HEK293 (cell line): ENCODE results near the gene VCPKMT.

Experiments
- CTCF ChIA-PET: fragments of 350-600 bp; formaldehyde crosslinking; extraction: SDS; loops from one replicate; lab custom pipeline; 2021; ENCODE audit warnings: antibody characterized with exemption; lab: Yijun Ruan, JAX
- POLR2A ChIA-PET: fragments of 300-600 bp; formaldehyde crosslinking; extraction: SDS; loops from one replicate; lab custom pipeline; 2020; ENCODE audit warnings: antibody characterized with exemption, inconsistent platforms; lab: Yijun Ruan, JAX
- H3K27ac ChIP-seq: fragments of 200-500 bp; sonication (Bioruptor generic); 2 replicates; pipeline ENCODE4 v1.5.1; 2014; ENCODE audit warnings: low read depth, low read length, control low read depth, inconsistent platforms; ENCODE audit errors: extremely low read depth
- H3K36me3 ChIP-seq, 2 experiments: fragments of 200-500 bp in 1 of 2; sonication (Bioruptor generic) in 1 of 2; 1 replicate in 1 of 2; 2 replicates in 1 of 2; pipeline ENCODE4 v1.5.1; 2014 to 2017; ENCODE audit warnings: inconsistent platforms in 2 of 2, low read length in 2 of 2; ENCODE audit not compliant: control insufficient read depth in 2 of 2, insufficient read depth in 1 of 2
- H3K4me1 ChIP-seq: fragments of 200-500 bp; sonication (Bioruptor generic); 2 replicates; pipeline ENCODE4 v1.5.1; 2014; ENCODE audit warnings: mild to moderate bottlenecking, low read length, inconsistent platforms; ENCODE audit not compliant: control insufficient read depth, insufficient read depth
- H3K4me3 ChIP-seq: 2 replicates; pipeline ENCODE4 v1.5.1; 2011; ENCODE audit warnings: low read depth, mild to moderate bottlenecking, control low read depth, low read length, moderate library complexity
- H3K9me3 ChIP-seq: fragments of 200-500 bp; sonication (Bioruptor generic); 2 replicates; pipeline ENCODE4 v1.5.1; 2014; ENCODE audit warnings: low read depth, low read length, inconsistent platforms; ENCODE audit not compliant: control insufficient read depth, insufficient read depth
- FEZF1 ChIP-seq: fragments of 450-650 bp; formaldehyde crosslinking; IDR thresholded peaks from 2 replicates; pipeline ENCODE4 v1.5.1; 2016; ENCODE audit warnings: missing biosample characterization, missing genetic modification characterization
- GLI4 ChIP-seq: fragments of 450-650 bp; formaldehyde crosslinking; IDR thresholded peaks from 2 replicates; pipeline ENCODE4 v1.5.1; 2016; ENCODE audit warnings: missing biosample characterization, missing genetic modification characterization
- IKZF3 ChIP-seq: fragments of 450-650 bp; IDR thresholded peaks from 2 replicates; pipeline ENCODE4 v1.5.0; 2018; ENCODE audit warnings: missing biosample characterization, mild to moderate bottlenecking, missing genetic modification characterization, moderate library complexity
- KLF7 ChIP-seq: fragments of 450-650 bp; formaldehyde crosslinking; IDR thresholded peaks from 2 replicates; pipeline ENCODE4 v1.5.1; 2016; ENCODE audit warnings: missing biosample characterization, missing genetic modification characterization, borderline replicate concordance
- SETDB1 ChIP-seq: IDR thresholded peaks from one replicate; pipeline ENCODE4 v1.6.1; 2017; ENCODE audit warnings: mild to moderate bottlenecking, low read length, moderate library complexity, mixed read lengths; ENCODE audit not compliant: insufficient read length
- SP2 ChIP-seq: fragments of 450-650 bp; formaldehyde crosslinking; IDR thresholded peaks from 2 replicates; pipeline ENCODE4 v1.5.1; 2016; ENCODE audit warnings: missing biosample characterization, missing genetic modification characterization
- ZBTB48 ChIP-seq: fragments of 450-650 bp; formaldehyde crosslinking; IDR thresholded peaks from 2 replicates; pipeline ENCODE4 v1.5.1; 2016; ENCODE audit warnings: missing biosample characterization, missing genetic modification characterization
- ZNF19 ChIP-seq: fragments of 450-650 bp; formaldehyde crosslinking; IDR thresholded peaks from 2 replicates; pipeline ENCODE4; 2016; ENCODE audit warnings: missing biosample characterization, missing genetic modification characterization, low read depth
- ZNF521 ChIP-seq: fragments of 450-650 bp; formaldehyde crosslinking; IDR thresholded peaks from 2 replicates; pipeline ENCODE4 v1.5.1; 2017; ENCODE audit warnings: missing biosample characterization, mild to moderate bottlenecking, missing genetic modification characterization
- ZNF560 ChIP-seq: fragments of 450-650 bp; formaldehyde crosslinking; IDR thresholded peaks from 2 replicates; pipeline ENCODE4 v1.5.1; 2017; ENCODE audit warnings: missing biosample characterization, missing genetic modification characterization, borderline replicate concordance
- ZNF571 ChIP-seq: fragments of 450-650 bp; formaldehyde crosslinking; IDR thresholded peaks from 2 replicates; pipeline ENCODE4 v1.5.0; 2017; ENCODE audit warnings: missing biosample characterization, missing genetic modification characterization
- ZNF658 ChIP-seq: fragments of 450-650 bp; formaldehyde crosslinking; IDR thresholded peaks from 2 replicates; pipeline ENCODE4; 2016; ENCODE audit warnings: missing biosample characterization, missing genetic modification characterization
- ZNF692 ChIP-seq: fragments of 450-650 bp; formaldehyde crosslinking; IDR thresholded peaks from 2 replicates; pipeline ENCODE4 v1.5.1; 2016; ENCODE audit warnings: missing biosample characterization, missing genetic modification characterization
- ZSCAN5A ChIP-seq: fragments of 450-650 bp; formaldehyde crosslinking; IDR thresholded peaks from 2 replicates; pipeline ENCODE4 v1.5.1; 2016; ENCODE audit warnings: missing biosample characterization, missing genetic modification characterization
- TF ChIP-seq, protein P1 (sequence below): fragments of 450-650 bp; formaldehyde crosslinking; IDR thresholded peaks from 2 replicates; pipeline ENCODE4 v1.5.0; 2017; ENCODE audit warnings: missing biosample characterization, missing genetic modification characterization, borderline replicate concordance
- TF ChIP-seq, protein P2 (sequence below): fragments of 450-650 bp; formaldehyde crosslinking; IDR thresholded peaks from 2 replicates; pipeline ENCODE4 v1.5.1; 2016; ENCODE audit warnings: missing biosample characterization, missing genetic modification characterization
- TF ChIP-seq, protein P3 (sequence below): fragments of 450-650 bp; formaldehyde crosslinking; conservative IDR thresholded peaks from 2 replicates; pipeline ENCODE4 v1.5.1; 2016; ENCODE audit warnings: low read depth, missing biosample characterization, missing genetic modification characterization
- TF ChIP-seq, protein P4 (sequence below): fragments of 450-650 bp; formaldehyde crosslinking; IDR thresholded peaks from 2 replicates; pipeline ENCODE4 v1.5.1; 2016; ENCODE audit warnings: missing biosample characterization, missing genetic modification characterization

The VCPKMT gene

GRCh38 chr14:50088117-50088515 lies 28.3 kb downstream of the VCPKMT start:
- no peak overlapping the region for H3K27ac ChIP-seq
- CTCF ChIA-PET = interaction anchor here (1.3 to 1.7 kb wide), 2 partner anchors 16 to 226 kb away, joined by 3 to 5 read pairs; no protein-coding TSS in a partner anchor
- POLR2A ChIA-PET = no interaction called here

More at GRCh38 chr14:50088117-50088515, 28.3 kb downstream of the VCPKMT start:
- Histone ChIP-seq H3K4me1 (no peaks in the 10 kb centered on the region), H3K36me3 (peaks cover 0 to 5% of the 10 kb centered on the region in 2 experiments; a peak in 1 of 3 replicates), H3K4me3 (no peak overlapping the region), H3K9me3 (no peaks in the 10 kb centered on the region)
- TF ChIP-seq IKZF3 (tag by site-specific recombination) (no peak), SP2 (tag by site-specific recombination) (no peak), ZNF19 (tag by site-specific recombination) (no peak), ZNF571 (no peak), ZSCAN5A (tag by site-specific recombination) (no peak), ZNF560 (tag by site-specific recombination) (no peak), ZBTB48 (tag by site-specific recombination) (no peak), GLI4 (tag by site-specific recombination) (no peak), SETDB1 (no peak), KLF7 (no peak), ZNF692 (tag by site-specific recombination) (no peak), ZNF658 (no peak), ZNF521 (tag by site-specific recombination) (no peak), FEZF1 (tag by site-specific recombination) (no peak)
- TF ChIP-seq, protein P1, sequence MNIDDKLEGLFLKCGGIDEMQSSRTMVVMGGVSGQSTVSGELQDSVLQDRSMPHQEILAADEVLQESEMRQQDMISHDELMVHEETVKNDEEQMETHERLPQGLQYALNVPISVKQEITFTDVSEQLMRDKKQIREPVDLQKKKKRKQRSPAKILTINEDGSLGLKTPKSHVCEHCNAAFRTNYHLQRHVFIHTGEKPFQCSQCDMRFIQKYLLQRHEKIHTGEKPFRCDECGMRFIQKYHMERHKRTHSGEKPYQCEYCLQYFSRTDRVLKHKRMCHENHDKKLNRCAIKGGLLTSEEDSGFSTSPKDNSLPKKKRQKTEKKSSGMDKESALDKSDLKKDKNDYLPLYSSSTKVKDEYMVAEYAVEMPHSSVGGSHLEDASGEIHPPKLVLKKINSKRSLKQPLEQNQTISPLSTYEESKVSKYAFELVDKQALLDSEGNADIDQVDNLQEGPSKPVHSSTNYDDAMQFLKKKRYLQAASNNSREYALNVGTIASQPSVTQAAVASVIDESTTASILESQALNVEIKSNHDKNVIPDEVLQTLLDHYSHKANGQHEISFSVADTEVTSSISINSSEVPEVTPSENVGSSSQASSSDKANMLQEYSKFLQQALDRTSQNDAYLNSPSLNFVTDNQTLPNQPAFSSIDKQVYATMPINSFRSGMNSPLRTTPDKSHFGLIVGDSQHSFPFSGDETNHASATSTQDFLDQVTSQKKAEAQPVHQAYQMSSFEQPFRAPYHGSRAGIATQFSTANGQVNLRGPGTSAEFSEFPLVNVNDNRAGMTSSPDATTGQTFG (tag by site-specific recombination) = no peak
- TF ChIP-seq, protein P2, sequence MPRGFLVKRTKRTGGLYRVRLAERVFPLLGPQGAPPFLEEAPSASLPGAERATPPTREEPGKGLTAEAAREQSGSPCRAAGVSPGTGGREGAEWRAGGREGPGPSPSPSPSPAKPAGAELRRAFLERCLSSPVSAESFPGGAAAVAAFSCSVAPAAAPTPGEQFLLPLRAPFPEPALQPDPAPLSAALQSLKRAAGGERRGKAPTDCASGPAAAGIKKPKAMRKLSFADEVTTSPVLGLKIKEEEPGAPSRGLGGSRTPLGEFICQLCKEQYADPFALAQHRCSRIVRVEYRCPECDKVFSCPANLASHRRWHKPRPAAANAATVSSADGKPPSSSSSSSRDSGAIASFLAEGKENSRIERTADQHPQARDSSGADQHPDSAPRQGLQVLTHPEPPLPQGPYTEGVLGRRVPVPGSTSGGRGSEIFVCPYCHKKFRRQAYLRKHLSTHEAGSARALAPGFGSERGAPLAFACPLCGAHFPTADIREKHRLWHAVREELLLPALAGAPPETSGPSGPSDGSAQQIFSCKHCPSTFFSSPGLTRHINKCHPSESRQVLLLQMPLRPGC (tag by site-specific recombination) = no peak
- TF ChIP-seq, protein P3, sequence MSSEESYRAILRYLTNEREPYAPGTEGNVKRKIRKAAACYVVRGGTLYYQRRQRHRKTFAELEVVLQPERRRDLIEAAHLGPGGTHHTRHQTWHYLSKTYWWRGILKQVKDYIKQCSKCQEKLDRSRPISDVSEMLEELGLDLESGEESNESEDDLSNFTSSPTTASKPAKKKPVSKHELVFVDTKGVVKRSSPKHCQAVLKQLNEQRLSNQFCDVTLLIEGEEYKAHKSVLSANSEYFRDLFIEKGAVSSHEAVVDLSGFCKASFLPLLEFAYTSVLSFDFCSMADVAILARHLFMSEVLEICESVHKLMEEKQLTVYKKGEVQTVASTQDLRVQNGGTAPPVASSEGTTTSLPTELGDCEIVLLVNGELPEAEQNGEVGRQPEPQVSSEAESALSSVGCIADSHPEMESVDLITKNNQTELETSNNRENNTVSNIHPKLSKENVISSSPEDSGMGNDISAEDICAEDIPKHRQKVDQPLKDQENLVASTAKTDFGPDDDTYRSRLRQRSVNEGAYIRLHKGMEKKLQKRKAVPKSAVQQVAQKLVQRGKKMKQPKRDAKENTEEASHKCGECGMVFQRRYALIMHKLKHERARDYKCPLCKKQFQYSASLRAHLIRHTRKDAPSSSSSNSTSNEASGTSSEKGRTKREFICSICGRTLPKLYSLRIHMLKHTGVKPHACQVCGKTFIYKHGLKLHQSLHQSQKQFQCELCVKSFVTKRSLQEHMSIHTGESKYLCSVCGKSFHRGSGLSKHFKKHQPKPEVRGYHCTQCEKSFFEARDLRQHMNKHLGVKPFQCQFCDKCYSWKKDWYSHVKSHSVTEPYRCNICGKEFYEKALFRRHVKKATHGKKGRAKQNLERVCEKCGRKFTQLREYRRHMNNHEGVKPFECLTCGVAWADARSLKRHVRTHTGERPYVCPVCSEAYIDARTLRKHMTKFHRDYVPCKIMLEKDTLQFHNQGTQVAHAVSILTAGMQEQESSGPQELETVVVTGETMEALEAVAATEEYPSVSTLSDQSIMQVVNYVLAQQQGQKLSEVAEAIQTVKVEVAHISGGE = no peak
- TF ChIP-seq, protein P4, sequence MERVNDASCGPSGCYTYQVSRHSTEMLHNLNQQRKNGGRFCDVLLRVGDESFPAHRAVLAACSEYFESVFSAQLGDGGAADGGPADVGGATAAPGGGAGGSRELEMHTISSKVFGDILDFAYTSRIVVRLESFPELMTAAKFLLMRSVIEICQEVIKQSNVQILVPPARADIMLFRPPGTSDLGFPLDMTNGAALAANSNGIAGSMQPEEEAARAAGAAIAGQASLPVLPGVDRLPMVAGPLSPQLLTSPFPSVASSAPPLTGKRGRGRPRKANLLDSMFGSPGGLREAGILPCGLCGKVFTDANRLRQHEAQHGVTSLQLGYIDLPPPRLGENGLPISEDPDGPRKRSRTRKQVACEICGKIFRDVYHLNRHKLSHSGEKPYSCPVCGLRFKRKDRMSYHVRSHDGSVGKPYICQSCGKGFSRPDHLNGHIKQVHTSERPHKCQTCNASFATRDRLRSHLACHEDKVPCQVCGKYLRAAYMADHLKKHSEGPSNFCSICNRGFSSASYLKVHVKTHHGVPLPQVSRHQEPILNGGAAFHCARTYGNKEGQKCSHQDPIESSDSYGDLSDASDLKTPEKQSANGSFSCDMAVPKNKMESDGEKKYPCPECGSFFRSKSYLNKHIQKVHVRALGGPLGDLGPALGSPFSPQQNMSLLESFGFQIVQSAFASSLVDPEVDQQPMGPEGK (tag by site-specific recombination) = no peak
